ENCODE measurements around the gene NR2F6. TPM values are rescaled to one million over a fixed set of nuclear protein-coding genes. Genes with fewer than 3 reads are reported as not detected.

NR2F6 gene
- polyA plus RNA-seq, 1 donor (not counting 4 experiments of a cell fraction or from before 2014, with no cell fraction given), result 12.3 TPM

DNA sequence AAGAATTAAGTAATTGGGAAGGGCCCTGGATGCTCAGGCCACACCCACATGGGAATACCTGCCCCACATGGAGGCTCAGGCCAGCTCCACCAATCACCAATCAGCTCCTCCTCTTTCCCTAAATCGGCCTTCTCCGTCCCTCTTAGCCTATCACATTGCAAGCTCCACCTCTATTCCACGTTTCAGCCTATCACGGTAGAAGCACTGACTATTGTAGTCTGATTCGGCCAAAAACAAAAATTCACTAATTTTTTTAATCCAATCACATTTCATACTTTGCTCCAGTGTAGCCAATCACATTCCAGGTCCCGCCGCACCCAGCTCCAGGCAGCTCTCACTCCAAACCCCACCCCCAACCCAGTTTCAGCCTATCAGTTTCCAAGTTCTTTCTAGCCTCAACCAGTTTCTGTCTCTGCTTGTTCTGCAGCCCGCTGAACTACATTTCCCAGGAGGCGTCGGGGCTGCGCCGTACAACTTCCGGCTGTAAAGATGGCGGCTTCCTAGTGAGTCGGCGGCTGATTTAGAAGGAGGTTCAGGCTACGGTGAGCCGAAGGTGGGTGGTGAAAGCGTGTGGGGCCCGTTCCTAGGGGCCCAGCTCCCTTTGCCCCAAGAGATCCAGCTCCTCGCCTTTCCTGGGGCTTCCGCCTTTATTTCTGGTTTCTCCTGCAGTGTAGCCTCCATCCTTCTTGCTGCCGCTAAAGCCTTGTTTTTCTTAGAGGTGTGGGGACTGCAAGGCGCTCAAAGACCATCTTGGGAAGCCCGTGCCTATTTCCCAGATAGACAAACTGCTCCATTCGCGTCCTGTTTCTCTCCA lies 21.5 kb upstream of the NR2F6 start, which contains the start of gene BABAM1:
Gene BABAM1 (plus strand): TSS at position 469 of the 814 bp plus-strand sequence. CDS start 1,364 bp downstream, outside the sequence.
- Histone ChIP-seq H3K4me2 (ENCODE audit: control insufficient read depth, extremely low read depth, insufficient read depth, low read depth, low read length) (peak within 1 kb of the TSS; percentile 99), H3K36me3 (ENCODE audit: control insufficient read depth in 2 of 2, extremely low read depth in 1 of 2, insufficient read depth in 2 of 2, low read length in 2 of 2) (peaks cover 10 to 12% of the 10 kb centered on the region in 2 experiments), H3K4me1 (ENCODE audit: control insufficient read depth, extremely low read depth, insufficient read depth, low read length) (peaks cover 8% of the 10 kb centered on the region), H3K79me2 (ENCODE audit: control insufficient read depth, insufficient read depth, low read length) (peaks cover 10% of the 10 kb centered on the region), H3K27ac (ENCODE audit: control insufficient read depth, insufficient read depth, low read length) (peak within 1 kb of the TSS; percentile 91), H3K27me3 (ENCODE audit: control insufficient read depth, extremely low read depth, insufficient read depth, low read length) (no peaks in the 10 kb centered on the region), H4K20me1 (ENCODE audit: control insufficient read depth, extremely low read depth, insufficient read depth, low read length) (no peaks in the 10 kb centered on the region), H3K9me3 (ENCODE audit: control insufficient read depth, low read depth, low read length) (no peaks in the 10 kb centered on the region), H3K9ac (ENCODE audit: control insufficient read depth, extremely low read depth, insufficient read depth, low read length) (peak within 1 kb of the TSS; percentile 92), H3K9me1 (ENCODE audit: control insufficient read depth, extremely low read depth, insufficient read depth, low read length) (no peaks in the 10 kb centered on the region), H3K4me3 (ENCODE audit: control insufficient read depth in 2 of 3, extremely low read depth in 1 of 3, insufficient read depth in 2 of 3, low read depth in 1 of 3, low read length in 3 of 3) (peak within 1 kb of the TSS; percentile 61 to 93 (median 90)), H2AFZ (ENCODE audit: control insufficient read depth, low read length) (peak within 1 kb of the TSS; percentile 93)
- DNase-seq (ENCODE audit: low read depth, low spot score), result peak; percentile 94
- dilution Hi-C loops (cut with MboI; ENCODE audit: extremely low pct_ligation_motif_present, low sequenced_read_pairs), result no loop called here
- TF ChIP-seq, protein P1, sequence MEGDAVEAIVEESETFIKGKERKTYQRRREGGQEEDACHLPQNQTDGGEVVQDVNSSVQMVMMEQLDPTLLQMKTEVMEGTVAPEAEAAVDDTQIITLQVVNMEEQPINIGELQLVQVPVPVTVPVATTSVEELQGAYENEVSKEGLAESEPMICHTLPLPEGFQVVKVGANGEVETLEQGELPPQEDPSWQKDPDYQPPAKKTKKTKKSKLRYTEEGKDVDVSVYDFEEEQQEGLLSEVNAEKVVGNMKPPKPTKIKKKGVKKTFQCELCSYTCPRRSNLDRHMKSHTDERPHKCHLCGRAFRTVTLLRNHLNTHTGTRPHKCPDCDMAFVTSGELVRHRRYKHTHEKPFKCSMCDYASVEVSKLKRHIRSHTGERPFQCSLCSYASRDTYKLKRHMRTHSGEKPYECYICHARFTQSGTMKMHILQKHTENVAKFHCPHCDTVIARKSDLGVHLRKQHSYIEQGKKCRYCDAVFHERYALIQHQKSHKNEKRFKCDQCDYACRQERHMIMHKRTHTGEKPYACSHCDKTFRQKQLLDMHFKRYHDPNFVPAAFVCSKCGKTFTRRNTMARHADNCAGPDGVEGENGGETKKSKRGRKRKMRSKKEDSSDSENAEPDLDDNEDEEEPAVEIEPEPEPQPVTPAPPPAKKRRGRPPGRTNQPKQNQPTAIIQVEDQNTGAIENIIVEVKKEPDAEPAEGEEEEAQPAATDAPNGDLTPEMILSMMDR (optimal IDR thresholded peaks at IDR 0.05 in 1 of 3, IDR thresholded peaks at IDR 0.05 in 1 of 3, conservative IDR thresholded peaks at IDR 0.05 in 1 of 3; ENCODE audit: extremely low read depth in 1 of 3, insufficient read depth in 2 of 3, low read length in 3 of 3), result no peak
- TF ChIP-seq EZH2 (IDR thresholded peaks at IDR 0.05; ENCODE audit: low read length), result no peak
- peak; percentile 88 for FAIRE-seq

DNA sequence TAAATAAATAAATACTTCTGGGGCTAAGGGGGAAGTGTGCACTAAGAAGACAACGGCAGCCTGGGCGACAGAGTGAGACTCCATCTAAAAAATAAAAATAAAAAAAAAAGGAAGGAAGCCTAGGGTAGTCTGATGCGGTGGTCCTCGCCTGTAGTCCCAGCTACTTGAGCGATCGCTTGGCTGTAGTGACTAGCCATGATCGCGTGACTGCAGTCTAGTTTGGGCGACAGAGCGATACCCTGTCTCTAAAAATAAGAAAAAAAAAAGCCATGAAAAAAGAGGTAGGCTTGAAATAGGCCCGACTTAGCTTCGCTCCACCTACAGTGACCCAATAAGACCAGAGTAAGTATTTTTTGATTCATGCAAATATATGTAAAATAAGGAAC lies 20.9 kb upstream of the NR2F6 start:
- Histone ChIP-seq H3K79me2 (ENCODE audit: control insufficient read depth, insufficient read depth, low read length) (peaks cover 10% of the 10 kb centered on the region), H3K27ac (ENCODE audit: control insufficient read depth, insufficient read depth, low read length) (no peak overlapping the region), H3K27me3 (ENCODE audit: control insufficient read depth, extremely low read depth, insufficient read depth, low read length) (no peaks in the 10 kb centered on the region), H3K9me3 (ENCODE audit: control insufficient read depth, low read depth, low read length) (no peaks in the 10 kb centered on the region), H4K20me1 (ENCODE audit: control insufficient read depth, extremely low read depth, insufficient read depth, low read length) (no peaks in the 10 kb centered on the region), H3K9ac (ENCODE audit: control insufficient read depth, extremely low read depth, insufficient read depth, low read length) (no peak overlapping the region), H3K4me2 (ENCODE audit: control insufficient read depth, extremely low read depth, insufficient read depth, low read depth, low read length) (peak overlapping the region; percentile 27), H3K9me1 (ENCODE audit: control insufficient read depth, extremely low read depth, insufficient read depth, low read length) (no peaks in the 10 kb centered on the region), H3K36me3 (ENCODE audit: control insufficient read depth in 2 of 2, extremely low read depth in 1 of 2, insufficient read depth in 2 of 2, low read length in 2 of 2) (peaks cover 7% of the 10 kb centered on the region in 2 experiments), H3K4me1 (ENCODE audit: control insufficient read depth, extremely low read depth, insufficient read depth, low read length) (peaks cover 8% of the 10 kb centered on the region), H2AFZ (ENCODE audit: control insufficient read depth, low read length) (peak overlapping the region; percentile 40), H3K4me3 (ENCODE audit: control insufficient read depth in 2 of 3, extremely low read depth in 1 of 3, insufficient read depth in 2 of 3, low read depth in 1 of 3, low read length in 3 of 3) (no peak overlapping the region)
- FAIRE-seq (no peak), DNase-seq (ENCODE audit: low read depth, low spot score) (no peak)
- no peak for TF ChIP-seq EZH2 (IDR thresholded peaks at IDR 0.05; ENCODE audit: low read length)
- TF ChIP-seq, protein P1 (optimal IDR thresholded peaks at IDR 0.05 in 1 of 3, IDR thresholded peaks at IDR 0.05 in 1 of 3, conservative IDR thresholded peaks at IDR 0.05 in 1 of 3; ENCODE audit: extremely low read depth in 1 of 3, insufficient read depth in 2 of 3, low read length in 3 of 3), result no peak
- dilution Hi-C loops (cut with MboI; ENCODE audit: extremely low pct_ligation_motif_present, low sequenced_read_pairs), result no loop called here

Data from keratinocyte (primary cell).